ENCODE results near the gene PACRG.

Gene PACRG

DNA sequence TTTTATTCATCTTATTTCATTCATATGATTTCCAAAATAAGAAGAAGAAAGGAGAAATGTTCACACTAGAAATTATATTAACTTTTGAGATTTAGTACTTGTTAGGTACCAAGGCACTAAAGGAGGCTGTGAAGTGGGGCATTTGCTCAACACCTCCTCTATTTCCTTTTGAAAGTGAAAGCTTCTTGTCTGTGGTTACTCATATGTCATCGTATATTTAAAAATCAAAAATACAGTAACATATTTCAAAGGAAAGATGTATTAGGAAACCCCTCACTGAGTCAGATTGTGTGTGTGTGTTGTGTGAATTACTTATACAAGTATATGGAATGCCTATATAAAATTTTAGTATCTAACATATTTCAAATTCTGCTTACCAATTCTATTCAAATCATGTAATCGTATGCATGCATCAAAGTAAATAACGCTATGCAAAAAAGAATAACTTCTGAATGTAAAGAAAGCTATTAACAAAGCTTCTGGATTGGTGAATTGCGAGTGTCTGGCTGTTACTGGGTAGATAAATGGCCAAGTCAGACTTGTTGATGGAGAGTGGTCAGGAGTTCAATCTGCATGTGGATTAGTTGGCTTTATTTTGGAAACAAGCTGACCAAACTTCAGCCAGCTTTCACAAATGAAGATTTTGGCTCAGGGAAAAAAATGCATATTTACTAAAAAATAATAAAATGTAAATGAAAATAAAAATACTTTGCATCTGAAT lies 70.9 kb downstream of the PACRG start:
- DNase-seq, result no peak

DNA sequence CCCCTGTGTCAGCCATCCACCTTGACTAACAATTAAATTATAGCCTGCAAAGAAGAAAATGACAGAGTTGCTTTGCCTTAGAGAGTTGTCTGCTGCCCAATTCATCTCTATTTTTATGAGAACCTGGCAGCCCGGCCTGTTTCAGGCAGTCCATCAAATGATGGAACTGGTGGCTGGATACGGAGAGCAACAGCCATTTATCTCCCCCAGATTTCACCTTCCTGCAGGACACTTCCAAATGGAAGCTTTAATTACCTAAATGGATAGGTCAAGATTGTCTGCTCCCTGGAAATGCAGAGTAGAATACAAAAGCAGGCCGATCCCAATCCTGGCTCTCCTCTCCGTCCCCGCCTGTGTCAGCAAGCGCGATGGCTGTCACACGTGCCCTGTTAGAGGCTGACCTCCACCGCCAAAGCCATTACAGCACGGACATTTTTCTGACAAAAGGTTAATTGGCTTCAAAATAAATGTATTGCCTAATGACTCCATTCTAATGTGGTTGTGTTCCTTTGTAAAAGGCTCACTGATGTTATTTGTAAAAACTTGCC lies 86.7 kb downstream of the PACRG start:
- DNase-seq, result peak; percentile 97

DNA sequence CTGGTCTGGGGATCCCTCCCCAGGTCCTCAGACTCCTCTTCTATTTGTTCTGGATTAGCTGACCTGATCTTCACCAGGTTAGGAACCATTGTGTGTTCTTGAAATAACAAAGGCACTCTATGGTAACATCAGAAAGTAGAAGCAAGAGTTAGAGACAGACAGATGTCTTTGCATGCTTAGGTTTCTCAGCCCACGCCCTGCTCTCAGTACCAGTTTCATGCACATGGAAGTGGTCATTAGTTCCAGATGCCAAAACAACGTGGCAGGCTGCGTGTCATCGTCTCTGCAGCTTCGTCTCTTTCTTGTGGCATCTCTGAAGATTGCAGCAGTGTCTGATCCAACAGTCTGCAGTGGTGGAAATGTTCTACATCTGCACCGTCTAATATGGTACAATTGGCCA lies 89.4 kb downstream of the PACRG start:
- no peak for DNase-seq

DNA sequence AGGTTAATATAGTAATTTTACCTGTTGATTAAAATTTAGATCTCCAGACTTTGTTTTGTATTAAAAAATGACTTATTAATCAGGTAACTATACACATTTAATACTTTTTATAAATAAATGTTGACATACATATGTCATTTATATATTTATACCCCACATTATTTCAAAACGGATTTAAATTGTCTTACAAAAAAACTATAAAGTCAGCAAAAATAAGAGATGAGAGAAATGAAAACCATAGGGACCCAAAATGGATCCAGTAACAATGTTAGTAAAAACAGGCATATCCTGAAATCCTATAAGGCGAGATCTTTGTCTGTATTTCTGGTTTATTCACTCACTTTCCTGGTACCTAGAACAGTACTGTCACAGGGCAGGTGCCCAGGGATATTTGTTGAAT lies 91.5 kb downstream of the PACRG start:
- DNase-seq, result no peak

DNA sequence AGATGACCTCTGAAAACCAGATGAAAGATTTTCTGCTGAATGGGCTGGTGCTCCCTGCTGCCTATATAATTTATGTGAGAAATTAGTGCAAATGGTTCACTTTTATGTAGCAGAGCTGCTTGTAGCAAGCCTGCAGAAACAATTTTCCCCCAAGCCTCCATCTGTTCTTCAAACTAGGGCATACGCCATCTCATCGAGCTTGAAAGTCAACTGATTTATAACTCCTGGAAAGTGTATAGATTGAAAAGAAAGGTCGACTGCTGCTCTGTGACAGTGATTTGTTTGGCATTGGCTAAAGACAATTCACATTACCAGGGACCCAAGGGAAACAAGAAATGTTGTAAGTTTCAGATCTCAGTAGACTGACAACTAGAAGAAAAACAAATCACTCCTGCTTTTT lies 93.3 kb downstream of the PACRG start:
- no peak for DNase-seq

DNA sequence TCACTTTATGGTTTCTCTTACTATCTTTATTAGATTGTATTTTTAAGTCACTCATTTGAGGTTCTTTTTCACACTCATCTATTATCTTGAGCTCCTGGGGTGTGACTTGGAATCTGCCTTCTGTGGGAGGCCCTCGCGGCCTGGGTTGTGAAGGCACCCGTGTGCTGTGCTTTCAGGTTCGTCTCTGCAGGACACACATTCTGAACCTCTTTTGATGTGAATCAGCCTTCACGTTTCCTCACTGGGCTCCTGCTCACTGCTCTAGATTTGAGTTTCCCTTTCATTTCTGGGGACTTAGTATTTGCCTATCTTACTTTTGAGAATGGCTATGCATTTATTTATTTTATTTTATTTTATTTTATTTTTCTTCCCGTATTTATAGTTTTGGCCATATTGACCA lies 97.8 kb downstream of the PACRG start:
- no peak for DNase-seq

DNA sequence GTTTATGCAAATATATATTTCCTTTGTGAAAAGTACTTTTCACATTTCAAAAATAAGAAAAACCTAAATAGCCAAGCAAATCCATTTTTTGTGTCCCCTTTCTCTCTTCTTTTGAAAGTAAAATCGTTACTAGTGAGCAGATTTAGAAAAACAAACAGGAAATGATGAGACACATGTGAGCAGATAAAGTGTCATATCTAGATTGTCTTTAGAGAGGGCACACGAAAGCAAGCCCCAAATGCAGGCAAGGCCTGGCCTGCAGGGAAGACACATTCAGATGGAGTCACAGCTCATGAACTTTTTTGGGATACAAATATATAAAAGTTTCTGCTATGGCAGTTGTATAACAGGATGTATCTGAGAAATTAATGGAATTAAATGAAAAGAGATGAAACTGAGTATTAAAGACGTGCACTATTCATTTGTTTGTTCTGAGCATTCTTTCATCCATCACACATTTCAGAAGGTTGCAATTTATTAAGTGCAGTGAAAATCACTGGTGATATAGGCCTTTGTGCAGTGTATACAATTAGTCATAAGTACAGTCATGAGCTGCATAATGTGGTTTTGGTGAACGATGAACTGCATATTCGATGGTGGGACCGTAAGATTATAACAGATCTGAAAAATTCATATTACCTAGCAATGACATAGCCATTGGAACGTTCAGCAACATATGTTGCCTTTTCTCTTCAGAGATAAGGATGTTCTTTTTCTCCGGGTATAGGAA lies 101.4 kb downstream of the PACRG start:
- no peak for DNase-seq

DNA sequence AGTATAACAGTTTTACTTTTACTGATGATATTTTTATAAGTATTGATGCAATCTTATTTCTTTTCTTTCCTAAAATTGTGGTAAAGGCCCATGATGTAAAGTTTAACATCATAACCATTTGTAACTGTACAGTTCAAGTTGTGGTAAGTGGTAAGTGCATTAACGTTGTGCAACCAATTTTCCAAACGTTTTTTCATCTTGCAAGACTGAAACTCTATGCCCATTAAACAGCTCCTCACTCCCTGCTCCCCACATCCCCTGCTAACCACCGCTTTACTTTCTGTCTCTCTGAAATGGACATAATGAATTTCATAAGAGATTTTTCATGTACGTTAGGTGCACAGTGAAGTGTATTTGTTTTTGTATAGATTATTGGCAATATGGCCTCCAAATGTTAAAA lies 106.0 kb downstream of the PACRG start:
- DNase-seq, result no peak

DNA sequence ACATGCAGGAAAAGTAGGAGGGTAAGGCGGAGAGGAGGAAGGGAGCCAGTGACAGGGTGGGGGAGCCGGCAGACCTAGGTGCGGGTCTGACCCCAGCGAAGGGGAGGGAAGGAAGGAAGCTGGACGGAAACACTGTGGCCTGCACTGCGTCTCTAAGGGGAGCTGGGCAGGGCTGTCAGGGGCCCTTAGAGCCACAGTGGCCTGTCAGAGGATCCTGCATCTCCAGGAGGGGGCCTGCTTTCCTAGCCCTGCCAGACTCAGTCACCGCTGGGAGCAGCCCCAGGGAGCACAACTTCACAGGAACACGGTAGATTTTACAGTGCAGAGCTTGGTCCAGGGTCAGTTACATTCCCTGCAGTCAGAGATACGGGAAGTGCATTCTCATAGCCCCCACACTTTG lies 118.2 kb downstream of the PACRG start:
- no peak for DNase-seq

DNA sequence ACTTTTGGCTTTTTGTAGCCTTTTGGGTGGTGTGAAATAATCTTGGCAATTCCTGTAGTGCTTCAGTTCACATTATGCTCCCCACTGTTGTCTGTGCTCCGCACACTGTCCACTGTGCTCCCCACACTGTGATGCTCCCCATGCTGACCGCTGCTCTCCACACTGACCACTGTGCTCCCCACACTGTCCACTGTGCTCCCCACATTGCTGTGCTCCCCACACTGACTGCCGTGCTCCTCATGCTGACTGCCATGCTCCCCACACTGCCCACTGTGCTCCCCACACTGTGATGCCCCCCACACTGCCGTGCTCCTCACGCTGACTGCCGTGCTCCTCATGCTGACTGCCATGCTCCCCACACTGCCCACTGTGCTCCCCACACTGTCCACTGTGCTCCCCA lies 118.9 kb downstream of the PACRG start:
- no peak for DNase-seq

DNA sequence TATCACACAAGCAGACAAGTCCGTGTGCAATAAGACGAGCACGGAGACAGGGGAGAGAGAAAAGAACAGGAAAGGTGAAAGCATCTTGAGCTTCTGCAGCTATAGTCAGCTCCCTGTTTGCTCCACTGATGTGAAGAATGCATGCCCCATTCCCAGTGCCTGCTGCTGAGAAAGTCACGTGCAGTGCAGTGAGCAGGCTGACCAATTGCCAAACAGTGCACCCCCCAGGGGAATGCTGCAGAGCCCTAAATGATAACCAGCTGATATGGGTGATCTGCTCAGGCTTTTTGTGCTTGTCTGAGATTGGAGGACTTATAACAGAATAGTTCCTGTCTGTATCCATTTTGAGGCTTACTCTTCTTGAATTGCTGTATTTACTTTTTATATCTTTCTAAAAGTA lies 121.5 kb downstream of the PACRG start:
- no peak for DNase-seq

DNA sequence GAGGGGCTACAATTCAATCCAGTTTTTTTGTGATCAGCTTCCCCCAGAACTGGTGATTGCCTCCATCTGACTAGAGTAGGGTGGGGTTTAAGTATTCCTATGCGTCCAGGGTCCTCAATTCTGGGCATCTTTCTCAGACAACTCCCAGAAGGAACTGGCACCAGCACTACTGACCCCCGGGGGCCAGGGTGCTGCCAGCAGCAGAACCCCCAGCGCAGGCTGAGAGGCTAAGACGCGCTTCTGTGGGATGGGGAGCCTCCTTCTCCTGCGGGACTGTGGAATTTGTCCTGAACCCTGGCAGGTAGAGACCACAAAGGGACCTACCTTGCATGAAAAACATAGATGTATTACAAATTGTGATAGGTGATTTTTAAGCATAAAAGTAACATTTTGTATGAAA lies 124.4 kb downstream of the PACRG start:
- DNase-seq, result no peak

DNA sequence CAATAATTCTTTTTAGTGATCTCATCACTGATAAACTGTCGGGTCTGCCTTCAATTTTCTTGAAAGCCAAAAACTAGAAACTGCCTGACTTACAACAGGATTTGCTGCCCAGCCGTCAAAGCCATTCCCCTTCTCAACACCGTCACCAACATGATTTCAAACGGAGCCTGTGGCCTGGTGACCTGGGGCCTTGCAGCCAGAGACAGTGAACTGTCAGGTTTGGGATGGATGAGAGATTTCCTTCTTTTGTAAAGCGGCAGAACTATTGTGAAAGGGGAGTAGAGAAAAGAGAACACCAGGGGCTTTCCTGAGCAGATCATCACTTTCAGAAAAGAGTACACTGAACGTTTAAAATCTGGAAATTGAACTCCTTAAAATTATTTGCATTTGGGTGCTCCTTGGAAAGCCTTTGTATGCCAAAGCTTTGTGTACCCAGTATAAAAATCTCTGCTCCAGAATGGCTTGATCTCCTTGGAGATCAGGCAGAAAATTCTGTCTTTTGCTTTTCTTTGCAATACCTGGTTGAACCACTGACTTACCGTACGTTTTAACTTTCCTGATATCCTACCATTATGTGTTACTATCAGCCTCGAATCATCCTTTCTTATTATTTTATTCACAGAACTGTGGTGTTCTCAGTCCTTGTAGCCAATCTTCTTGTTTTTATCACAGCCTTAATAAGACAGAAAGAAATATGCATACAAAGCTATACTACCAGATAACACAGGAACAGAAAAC lies 125.2 kb downstream of the PACRG start:
- DNase-seq, result no peak

DNA sequence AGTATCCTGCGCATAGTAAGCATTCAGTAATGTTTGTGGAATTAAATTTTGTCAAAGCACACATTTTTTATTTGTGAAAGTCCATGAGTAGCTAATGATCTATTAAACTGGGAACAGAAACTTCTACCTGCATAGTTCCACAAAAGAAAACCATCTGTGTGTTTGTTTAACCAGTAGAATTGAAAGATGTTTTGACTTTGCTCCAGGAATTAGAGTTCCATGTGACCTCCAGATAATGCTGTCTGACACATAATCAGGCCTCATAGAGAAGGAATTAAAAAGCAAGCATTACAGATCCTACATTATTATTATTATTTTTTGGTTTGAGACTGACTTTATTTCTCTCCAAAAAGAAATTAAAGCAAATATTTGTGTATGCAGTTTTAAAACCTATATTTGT lies 126.5 kb downstream of the PACRG start:
- DNase-seq, result no peak

DNA sequence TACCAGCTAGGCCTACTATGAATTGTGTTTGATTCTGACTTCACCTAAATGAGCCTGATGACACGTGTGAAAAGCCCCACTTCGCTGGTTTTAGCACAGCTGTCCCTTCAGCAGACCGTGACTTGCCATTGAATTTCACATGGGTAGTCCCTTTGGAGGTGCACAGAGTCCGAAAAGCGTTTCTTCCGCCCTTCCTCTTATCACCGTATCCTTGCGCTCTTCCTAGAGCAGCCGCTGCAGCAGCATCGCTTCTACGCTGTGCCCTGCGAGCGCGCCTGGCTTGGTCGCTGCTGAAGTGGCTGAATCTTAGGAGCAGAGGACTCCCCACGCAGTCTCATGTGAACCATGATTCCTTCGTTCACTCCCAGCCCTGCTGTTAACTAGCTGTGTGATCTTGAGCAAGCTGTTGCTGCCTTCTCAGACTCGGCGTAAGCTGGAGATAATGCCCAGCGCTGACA lies 127.0 kb downstream of the PACRG start:
- DNase-seq, result peak; percentile 61

DNA sequence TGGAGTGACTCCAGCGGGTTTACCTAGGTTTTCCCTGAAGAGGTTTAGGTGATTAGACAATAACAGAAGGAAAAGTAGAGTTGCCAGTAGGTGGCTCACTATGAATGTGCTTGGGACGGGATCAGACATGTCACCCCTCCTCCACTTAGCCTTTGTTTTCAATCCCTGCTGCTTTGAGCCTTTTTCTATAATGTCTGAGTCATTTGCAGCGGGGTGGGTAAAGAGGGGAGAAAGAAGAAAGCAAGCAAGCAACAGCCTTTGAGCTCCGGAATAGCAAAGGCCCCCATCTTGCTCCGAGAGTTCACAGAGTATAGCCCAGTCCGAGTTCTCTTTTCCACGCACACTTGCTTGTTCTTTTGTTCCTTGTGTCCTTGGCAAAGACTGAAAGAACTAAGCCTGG lies 129.1 kb downstream of the PACRG start:
- peak; percentile 76 for DNase-seq

DNA sequence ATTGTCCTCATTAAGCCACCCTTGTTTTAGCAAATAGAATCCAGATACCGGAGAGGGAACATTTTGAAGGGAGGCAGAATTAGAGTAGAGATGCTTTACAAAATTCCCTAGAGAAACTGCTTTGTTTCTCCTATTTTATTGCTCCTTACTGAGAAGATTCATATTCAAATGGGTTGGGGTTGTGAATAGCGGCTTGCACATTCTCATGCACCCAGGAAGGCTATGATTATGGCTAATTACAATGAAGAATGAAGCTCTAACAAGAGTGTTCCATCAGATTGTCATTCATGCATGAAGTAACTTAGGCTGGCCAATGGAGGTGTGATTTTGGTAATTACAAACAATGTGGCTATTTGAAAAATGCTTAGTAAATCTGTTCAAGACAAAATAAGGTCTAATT lies 129.6 kb downstream of the PACRG start:
- peak; percentile 2 for DNase-seq

DNA sequence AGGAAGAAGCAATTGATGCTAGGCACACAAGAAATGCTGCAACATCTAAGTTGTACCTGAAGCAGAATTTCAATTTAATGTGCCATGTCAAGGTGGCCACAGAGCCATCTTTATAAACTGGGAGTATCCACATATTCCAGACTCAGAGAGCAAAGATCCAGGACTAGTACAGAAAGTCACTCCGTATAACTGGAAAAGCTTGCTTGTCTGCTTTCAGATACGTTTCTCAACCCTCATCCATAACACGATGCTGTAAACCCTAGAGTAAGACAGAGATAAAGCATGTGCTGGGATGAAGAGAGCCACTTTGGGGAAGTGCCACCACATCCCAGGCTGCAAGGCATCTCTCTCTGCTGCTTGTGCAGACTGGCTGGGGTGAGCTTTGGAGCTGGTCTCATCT lies 134.7 kb downstream of the PACRG start:
- DNase-seq, result no peak

DNA sequence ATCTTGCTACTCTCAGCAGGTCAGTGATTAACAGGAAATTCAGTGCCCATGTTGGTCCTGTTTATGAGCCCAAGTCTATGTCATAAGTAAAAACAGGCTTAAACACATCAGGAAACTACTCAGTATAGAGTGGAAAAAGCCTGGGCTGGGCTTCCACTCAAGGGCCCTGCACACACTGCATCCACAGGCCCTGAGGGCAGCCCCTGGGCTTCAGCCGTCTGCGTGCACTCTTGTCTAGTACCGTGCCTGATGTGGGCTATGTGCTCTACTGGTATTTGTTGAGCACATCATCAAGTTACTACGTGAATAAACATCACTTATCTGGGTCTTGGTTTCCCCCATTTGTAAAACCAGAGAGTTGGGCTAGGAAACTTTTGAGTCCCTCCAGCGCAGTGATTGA lies 135.2 kb downstream of the PACRG start:
- DNase-seq, result no peak

DNA sequence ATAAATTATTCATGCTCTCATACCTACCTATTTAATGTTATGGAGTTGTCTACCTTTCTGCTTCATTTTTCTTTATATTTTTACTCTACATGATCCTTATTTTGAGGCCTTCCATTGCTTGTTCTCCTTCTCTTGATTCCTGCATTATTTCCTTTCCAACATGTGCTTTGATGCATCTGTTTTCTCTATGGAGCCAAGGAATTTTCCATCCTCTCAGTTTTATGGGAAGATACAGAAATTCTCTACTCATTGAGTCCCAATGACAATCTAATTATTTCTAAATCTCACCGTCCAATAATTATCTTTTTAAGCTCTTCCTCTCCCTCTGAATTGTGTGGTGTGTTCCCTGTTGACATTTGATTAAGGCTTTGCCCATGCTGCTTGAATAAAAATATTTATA lies 136.0 kb downstream of the PACRG start:
- no peak for DNase-seq

DNA sequence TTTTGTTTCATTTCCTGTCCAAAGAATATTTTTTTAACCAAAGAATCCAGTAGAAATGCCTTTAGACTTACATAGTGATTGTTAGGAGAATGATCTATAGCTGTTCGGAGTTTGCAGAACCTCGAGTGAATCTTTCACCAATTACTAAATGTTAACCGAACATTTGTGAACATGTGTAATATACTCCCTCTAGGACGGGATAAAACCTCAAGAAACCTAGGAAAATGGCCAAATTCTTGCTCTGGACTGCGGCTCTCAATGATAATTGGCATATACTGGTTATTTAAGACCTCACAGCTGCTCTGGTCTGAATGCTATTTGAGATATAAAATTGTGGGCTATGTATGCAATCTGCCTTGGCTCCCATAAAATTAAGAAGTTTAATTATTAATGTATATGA lies 137.1 kb downstream of the PACRG start:
- no peak for DNase-seq

DNA sequence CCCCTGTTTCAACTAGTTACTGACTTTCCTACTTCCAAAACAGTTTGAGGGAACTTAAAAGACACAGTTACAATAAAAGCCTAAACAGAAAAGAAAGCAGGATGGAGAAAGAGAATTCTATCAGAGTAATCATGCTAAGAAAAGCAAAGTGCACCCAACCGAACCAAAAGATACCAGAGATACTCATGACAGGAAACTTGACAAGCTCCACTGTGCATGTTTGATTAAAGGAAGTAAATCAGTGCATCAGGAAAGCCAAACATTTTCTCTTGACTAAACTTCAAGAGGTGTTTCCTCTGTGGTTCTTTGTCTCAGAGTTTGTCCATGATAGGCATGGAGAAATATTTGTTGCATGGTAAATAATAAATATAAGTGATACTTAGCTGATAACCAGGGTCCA lies 138.9 kb downstream of the PACRG start:
- no peak for DNase-seq

DNA sequence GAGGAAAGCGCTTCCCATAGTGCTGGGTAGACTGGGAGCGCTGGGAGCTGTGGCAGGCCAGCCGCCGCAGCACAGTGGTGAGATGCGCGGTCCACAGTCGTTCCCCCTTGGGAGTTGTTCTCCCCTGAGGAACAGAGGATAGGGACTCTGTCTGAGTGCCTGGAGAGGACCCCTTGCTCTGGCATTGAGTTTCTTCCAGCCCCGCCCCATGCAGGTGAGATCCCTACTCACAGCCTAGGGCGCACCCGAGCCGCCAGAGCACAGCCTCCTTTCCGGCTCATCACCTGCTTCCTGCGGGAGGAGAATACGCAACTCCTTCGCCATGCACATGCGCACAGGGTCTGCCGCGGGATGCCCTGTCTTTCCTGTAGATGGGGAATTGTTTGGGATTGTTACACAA lies 140.6 kb downstream of the PACRG start:
- DNase-seq, result no peak

DNA sequence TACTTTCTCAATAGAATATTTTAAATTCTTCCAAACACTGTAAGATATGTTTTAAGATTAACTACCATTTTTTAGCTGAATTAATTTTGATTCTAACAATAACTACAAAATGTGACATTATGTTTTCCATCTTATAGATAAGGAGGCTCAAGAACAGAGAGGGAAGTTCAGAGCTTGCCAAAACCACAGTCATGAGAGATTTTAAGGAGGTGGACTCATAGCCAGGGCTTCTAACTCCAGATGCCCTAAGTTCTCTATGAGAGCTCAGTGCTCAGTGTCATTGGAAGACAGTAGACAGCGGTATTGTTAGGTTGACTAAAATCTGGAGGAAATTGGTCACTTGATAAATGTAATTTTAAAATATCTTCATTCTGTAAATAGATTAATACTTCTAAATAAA lies 144.2 kb downstream of the PACRG start:
- no peak for DNase-seq

Data from NCI-H2227 treated with DMSO at 0.1 percent for 48 hours (cell line).